ENCODE data around the gene GRB10.

DNA sequence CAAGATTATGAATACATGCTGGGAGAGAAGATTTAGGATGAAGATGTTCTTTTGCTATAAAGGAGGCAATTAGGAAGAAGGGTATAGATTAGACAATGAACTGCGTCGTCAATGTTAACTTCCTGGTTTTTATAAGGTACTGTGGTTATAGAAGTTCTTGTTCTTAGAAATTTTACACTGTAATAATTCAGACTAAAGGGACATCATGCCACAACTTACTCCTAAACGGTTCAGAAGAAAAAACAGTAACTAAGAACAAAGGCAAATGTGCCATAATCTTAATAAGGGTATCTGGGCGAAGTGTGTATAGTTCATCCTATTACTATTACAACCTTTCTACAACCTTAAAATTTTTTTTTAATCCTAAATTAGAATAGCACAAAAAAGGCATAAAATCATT is 186.2 kb downstream of the GRB10 start:
- TF ChIP-seq, protein P1, sequence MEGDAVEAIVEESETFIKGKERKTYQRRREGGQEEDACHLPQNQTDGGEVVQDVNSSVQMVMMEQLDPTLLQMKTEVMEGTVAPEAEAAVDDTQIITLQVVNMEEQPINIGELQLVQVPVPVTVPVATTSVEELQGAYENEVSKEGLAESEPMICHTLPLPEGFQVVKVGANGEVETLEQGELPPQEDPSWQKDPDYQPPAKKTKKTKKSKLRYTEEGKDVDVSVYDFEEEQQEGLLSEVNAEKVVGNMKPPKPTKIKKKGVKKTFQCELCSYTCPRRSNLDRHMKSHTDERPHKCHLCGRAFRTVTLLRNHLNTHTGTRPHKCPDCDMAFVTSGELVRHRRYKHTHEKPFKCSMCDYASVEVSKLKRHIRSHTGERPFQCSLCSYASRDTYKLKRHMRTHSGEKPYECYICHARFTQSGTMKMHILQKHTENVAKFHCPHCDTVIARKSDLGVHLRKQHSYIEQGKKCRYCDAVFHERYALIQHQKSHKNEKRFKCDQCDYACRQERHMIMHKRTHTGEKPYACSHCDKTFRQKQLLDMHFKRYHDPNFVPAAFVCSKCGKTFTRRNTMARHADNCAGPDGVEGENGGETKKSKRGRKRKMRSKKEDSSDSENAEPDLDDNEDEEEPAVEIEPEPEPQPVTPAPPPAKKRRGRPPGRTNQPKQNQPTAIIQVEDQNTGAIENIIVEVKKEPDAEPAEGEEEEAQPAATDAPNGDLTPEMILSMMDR (IDR thresholded peaks at IDR 0.05): no peak
- no peak for TF ChIP-seq POLR2A (IDR thresholded peaks at IDR 0.05)

All from Peyer's patch (tissue), 4 donors.